Astrocyte (in vitro differentiated cells and primary cell): Measurements from ENCODE around the gene CORO2B.

Source experiments
- CTCF ChIP-seq: IDR thresholded peaks from 2 replicates; pipeline ENCODE4 v1.5.1; 2011; ENCODE audit warnings: low read depth, mild to moderate bottlenecking, inconsistent platforms, low read length, moderate library complexity; ENCODE audit not compliant: insufficient read depth
- EZH2 ChIP-seq: IDR thresholded peaks from 2 replicates; pipeline ENCODE4 v1.6.1; 2012; ENCODE audit warnings: mild to moderate bottlenecking, low read length, inconsistent platforms; ENCODE audit not compliant: insufficient read depth

GRCh38 chr15:68566377-68566954 is 12.3 kb upstream of the CORO2B start:
- TF ChIP-seq CTCF = no peak
- no peak for TF ChIP-seq EZH2
